Skeletal muscle tissue (tissue), 4 donors: ENCODE data around the gene TNNT3. TPM values are rescaled to one million over a fixed set of nuclear protein-coding genes. Genes with fewer than 3 reads are reported as not detected.

Experiments used
- H3K27ac ChIP-seq: one replicate; pipeline ENCODE4 v1.7.0; 2013; ENCODE audit warnings: mild to moderate bottlenecking, low read depth, low read length, inconsistent platforms
- H3K27me3 ChIP-seq, 3 donors: one replicate each; pipeline ENCODE4 v1.7.0; 2013; ENCODE audit warnings: low read length in 3 of 3; ENCODE audit not compliant: control insufficient read depth in 3 of 3, insufficient read depth in 3 of 3
- H3K36me3 ChIP-seq, 3 donors: one replicate each; pipeline ENCODE4 v1.7.0; 2013; ENCODE audit warnings: low read length in 3 of 3; ENCODE audit not compliant: control insufficient read depth in 3 of 3, insufficient read depth in 3 of 3
- H3K4me1 ChIP-seq, 3 donors: one replicate each; pipeline ENCODE4 v1.7.0; 2013; ENCODE audit warnings: low read length in 3 of 3, mild to moderate bottlenecking in 3 of 3; ENCODE audit not compliant: control insufficient read depth in 3 of 3, insufficient read depth in 3 of 3
- H3K4me3 ChIP-seq, 3 donors: one replicate each; pipeline ENCODE4 v1.7.0; 2013; ENCODE audit warnings: low read length in 3 of 3
- H3K9ac ChIP-seq, 3 donors: one replicate each; pipeline ENCODE4 v1.7.0; 2013; ENCODE audit warnings: low read length in 3 of 3, mild to moderate bottlenecking in 3 of 3, moderate library complexity in 2 of 3, low read depth in 1 of 3
- H3K9me3 ChIP-seq, 3 donors: one replicate each; pipeline ENCODE4 v1.7.0; 2013; ENCODE audit warnings: low read length in 3 of 3; ENCODE audit not compliant: control insufficient read depth in 3 of 3
- total RNA-seq: library from RNA; depleted of rRNA; stranded (reverse); fragments of >200 nt; gene quantifications from one replicate; pipeline ENCODE4 v1.2.3, GENCODE V29; 2014
- donor health status: Osteomylitis.

Gene TNNT3
- total RNA-seq, 1 donor from 2014 or later, result 4,042 TPM

- no peak overlapping the region for H3K27ac ChIP-seq
- H3K27me3 ChIP-seq, result no peaks in the 10 kb centered on the region
- no peaks in the 10 kb centered on the region for H3K4me1 ChIP-seq
- no peaks in the 10 kb centered on the region for H3K36me3 ChIP-seq
- no peaks in the 10 kb centered on the region for H3K9me3 ChIP-seq
- no peak overlapping the region for H3K4me3 ChIP-seq
- H3K9ac ChIP-seq, result no peak overlapping the region
These were observed 30.4 kb downstream of the TNNT3 start for GRCh38 chr11:1949922-1950321.

DNA sequence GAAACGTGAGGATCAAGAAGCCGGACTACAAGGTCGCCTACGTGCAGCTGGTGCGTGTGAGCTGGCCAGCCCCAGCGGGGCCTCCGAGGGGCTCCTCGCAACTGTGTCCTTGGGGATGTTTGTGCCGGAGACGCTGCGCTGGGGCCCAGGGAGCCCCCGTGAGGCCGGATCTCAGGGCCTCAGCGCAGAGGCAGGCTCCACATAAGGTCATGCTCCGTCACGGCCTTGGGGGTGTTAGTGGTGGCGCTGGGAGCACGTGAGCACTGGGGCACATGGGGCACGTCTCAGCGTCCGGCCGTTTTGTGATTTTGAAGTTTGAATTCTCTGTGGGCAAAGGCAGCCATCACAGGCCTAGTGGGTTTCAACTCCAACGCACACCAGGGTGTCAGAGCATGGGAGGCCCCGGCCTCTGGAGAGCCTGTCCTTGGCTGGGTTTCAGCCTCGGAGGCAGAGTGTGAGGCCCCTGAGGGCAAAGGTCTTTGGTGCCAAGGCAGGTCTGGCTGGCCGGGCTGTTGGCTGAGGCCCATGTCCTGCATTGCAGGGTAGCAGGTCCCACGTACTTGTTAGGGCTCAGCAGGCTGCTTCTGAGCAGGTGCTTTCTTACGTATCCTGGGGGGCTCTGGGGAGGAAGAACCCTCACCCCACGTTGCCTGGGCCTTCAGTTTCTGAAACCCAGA is 33.4 kb downstream of the TNNT3 start:
- Histone ChIP-seq H3K4me3 (no peak overlapping the region), H3K4me1 (no peaks in the 10 kb centered on the region), H3K9ac (no peak overlapping the region), H3K9me3 (no peaks in the 10 kb centered on the region), H3K27me3 (no peaks in the 10 kb centered on the region), H3K27ac (no peak overlapping the region), H3K36me3 (no peaks in the 10 kb centered on the region)

- no peaks in the 10 kb centered on the region for H3K4me1 ChIP-seq
- no peaks in the 10 kb centered on the region for H3K36me3 ChIP-seq
- no peaks in the 10 kb centered on the region for H3K9me3 ChIP-seq
- no peaks in the 10 kb centered on the region for H3K27me3 ChIP-seq
- no peak overlapping the region for H3K9ac ChIP-seq
- H3K4me3 ChIP-seq, result no peak overlapping the region
- no peak overlapping the region for H3K27ac ChIP-seq
These were observed 34.2 kb downstream of the TNNT3 start for GRCh38 chr11:1953489-1954266.

- Histone ChIP-seq H3K9ac (no peak overlapping the region), H3K27me3 (no peaks in the 10 kb centered on the region), H3K9me3 (no peaks in the 10 kb centered on the region), H3K4me1 (no peaks in the 10 kb centered on the region), H3K27ac (no peak overlapping the region), H3K36me3 (no peaks in the 10 kb centered on the region), H3K4me3 (no peak overlapping the region)
These were observed 38.9 kb downstream of the TNNT3 start for GRCh38 chr11:1958367-1958766.

- no peak overlapping the region for H3K27ac ChIP-seq
- H3K9me3 ChIP-seq, result no peaks in the 10 kb centered on the region
- no peaks in the 10 kb centered on the region for H3K4me1 ChIP-seq
- no peak overlapping the region for H3K4me3 ChIP-seq
- no peaks in the 10 kb centered on the region for H3K27me3 ChIP-seq
- H3K9ac ChIP-seq, result no peak overlapping the region
- no peaks in the 10 kb centered on the region for H3K36me3 ChIP-seq
These were observed 40.3 kb downstream of the TNNT3 start for GRCh38 chr11:1959786-1960185.

- no peak overlapping the region for H3K9ac ChIP-seq
- H3K36me3 ChIP-seq, result no peaks in the 10 kb centered on the region
- H3K9me3 ChIP-seq, result no peaks in the 10 kb centered on the region
- H3K4me1 ChIP-seq, result no peaks in the 10 kb centered on the region
- no peak overlapping the region for H3K27ac ChIP-seq
- no peak overlapping the region for H3K4me3 ChIP-seq
- H3K27me3 ChIP-seq, result no peaks in the 10 kb centered on the region
These were observed 44.4 kb downstream of the TNNT3 start for GRCh38 chr11:1963864-1964263.

GRCh38 chr11:1964348-1964747 is 44.8 kb downstream of the TNNT3 start:
- Histone ChIP-seq H3K27me3 (no peaks in the 10 kb centered on the region), H3K9me3 (no peaks in the 10 kb centered on the region), H3K4me1 (no peaks in the 10 kb centered on the region), H3K9ac (no peak overlapping the region), H3K4me3 (no peak overlapping the region), H3K27ac (no peak overlapping the region), H3K36me3 (no peaks in the 10 kb centered on the region)

DNA sequence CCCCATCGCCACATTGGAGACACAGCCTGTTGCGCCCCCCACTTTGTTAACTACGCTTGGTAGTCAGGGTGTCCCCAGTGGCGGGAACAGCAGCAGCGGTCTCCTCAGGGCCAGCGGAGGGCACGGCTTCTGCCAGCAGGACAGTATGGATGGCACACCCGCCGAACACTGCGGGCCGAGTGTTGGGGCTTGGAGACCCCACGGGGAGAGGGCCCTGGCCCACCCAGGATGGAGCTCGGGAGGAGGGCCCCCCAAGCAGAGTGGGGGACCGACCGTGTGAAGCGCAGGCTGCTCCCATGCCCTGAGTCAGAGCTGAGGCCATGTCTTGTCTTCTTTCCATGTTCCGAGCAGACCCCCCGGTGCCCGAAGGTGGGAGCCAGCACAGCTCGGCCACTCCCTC is 45.5 kb downstream of the TNNT3 start:
- no peaks in the 10 kb centered on the region for H3K9me3 ChIP-seq
- H3K4me1 ChIP-seq, result no peaks in the 10 kb centered on the region
- no peaks in the 10 kb centered on the region for H3K36me3 ChIP-seq
- no peaks in the 10 kb centered on the region for H3K27me3 ChIP-seq
- no peak overlapping the region for H3K4me3 ChIP-seq
- no peak overlapping the region for H3K9ac ChIP-seq
- H3K27ac ChIP-seq, result no peak overlapping the region

- H3K27ac ChIP-seq, result no peak overlapping the region
- H3K36me3 ChIP-seq, result no peaks in the 10 kb centered on the region
- H3K4me1 ChIP-seq, result no peaks in the 10 kb centered on the region
- no peak overlapping the region for H3K9ac ChIP-seq
- no peaks in the 10 kb centered on the region for H3K27me3 ChIP-seq
- H3K9me3 ChIP-seq, result no peaks in the 10 kb centered on the region
- H3K4me3 ChIP-seq, result no peak overlapping the region
These were observed 47.0 kb downstream of the TNNT3 start for GRCh38 chr11:1966531-1966930.

GRCh38 chr11:1967641-1968225 is 48.2 kb downstream of the TNNT3 start:
- H3K36me3 ChIP-seq, result no peaks in the 10 kb centered on the region
- no peaks in the 10 kb centered on the region for H3K4me1 ChIP-seq
- no peaks in the 10 kb centered on the region for H3K9me3 ChIP-seq
- no peak overlapping the region for H3K9ac ChIP-seq
- no peak overlapping the region for H3K27ac ChIP-seq
- no peak overlapping the region for H3K4me3 ChIP-seq
- H3K27me3 ChIP-seq, result no peaks in the 10 kb centered on the region
